PFSK-1 (cell line): ENCODE data around the gene FAT1.

Experiments
- POLR2AphosphoS5 ChIP-seq: IDR thresholded peaks from 2 replicates; pipeline ENCODE4 v1.6.1; 2012; ENCODE audit warnings: low read depth, mild to moderate bottlenecking, control low read depth, low read length, moderate library complexity
- TAF1 ChIP-seq: IDR thresholded peaks from 2 replicates; pipeline ENCODE4 v1.6.1; 2012; ENCODE audit warnings: low read length, control low read depth, borderline replicate concordance; ENCODE audit not compliant: insufficient read depth
- TF ChIP-seq, protein P1 (sequence below), 2 experiments: IDR thresholded peaks; 2 replicates each; pipeline versions ENCODE4 v1.6.1 to v1.8.0; 2011 to 2012; ENCODE audit warnings: low read depth in 2 of 2, low read length in 2 of 2, control low read depth in 1 of 2, inconsistent platforms in 1 of 2, mild to moderate bottlenecking in 1 of 2, moderate library complexity in 1 of 2; ENCODE audit not compliant: insufficient read depth in 1 of 2

DNA sequence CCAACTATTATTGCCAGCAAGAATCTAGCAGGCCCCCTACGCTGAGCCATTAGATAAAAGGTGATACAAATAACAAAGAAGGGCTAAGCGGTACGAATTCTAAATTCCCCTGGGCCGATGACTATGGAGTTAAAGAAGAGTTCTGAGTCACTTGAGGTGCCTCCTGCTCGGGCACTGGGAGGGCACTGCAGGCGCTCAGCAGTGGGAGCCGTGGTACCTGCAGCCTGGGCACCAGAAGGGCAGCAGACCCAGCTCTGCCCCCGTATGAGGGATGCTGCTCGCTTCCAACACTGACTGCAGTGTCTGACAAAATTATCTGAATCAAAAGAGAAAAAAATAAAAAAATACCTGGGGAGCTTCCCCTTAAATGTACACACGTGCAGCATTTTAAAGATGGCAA, 124.2 kb downstream of the FAT1 start:
- TF ChIP-seq POLR2AphosphoS5 (no peak), TAF1 (no peak)
- TF ChIP-seq, protein P1, sequence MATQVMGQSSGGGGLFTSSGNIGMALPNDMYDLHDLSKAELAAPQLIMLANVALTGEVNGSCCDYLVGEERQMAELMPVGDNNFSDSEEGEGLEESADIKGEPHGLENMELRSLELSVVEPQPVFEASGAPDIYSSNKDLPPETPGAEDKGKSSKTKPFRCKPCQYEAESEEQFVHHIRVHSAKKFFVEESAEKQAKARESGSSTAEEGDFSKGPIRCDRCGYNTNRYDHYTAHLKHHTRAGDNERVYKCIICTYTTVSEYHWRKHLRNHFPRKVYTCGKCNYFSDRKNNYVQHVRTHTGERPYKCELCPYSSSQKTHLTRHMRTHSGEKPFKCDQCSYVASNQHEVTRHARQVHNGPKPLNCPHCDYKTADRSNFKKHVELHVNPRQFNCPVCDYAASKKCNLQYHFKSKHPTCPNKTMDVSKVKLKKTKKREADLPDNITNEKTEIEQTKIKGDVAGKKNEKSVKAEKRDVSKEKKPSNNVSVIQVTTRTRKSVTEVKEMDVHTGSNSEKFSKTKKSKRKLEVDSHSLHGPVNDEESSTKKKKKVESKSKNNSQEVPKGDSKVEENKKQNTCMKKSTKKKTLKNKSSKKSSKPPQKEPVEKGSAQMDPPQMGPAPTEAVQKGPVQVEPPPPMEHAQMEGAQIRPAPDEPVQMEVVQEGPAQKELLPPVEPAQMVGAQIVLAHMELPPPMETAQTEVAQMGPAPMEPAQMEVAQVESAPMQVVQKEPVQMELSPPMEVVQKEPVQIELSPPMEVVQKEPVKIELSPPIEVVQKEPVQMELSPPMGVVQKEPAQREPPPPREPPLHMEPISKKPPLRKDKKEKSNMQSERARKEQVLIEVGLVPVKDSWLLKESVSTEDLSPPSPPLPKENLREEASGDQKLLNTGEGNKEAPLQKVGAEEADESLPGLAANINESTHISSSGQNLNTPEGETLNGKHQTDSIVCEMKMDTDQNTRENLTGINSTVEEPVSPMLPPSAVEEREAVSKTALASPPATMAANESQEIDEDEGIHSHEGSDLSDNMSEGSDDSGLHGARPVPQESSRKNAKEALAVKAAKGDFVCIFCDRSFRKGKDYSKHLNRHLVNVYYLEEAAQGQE (IDR thresholded peaks at IDR 0.05; ENCODE audit: insufficient read depth in 1 of 2, low read depth in 2 of 2, low read length in 2 of 2) = no peak
